ENCODE data around the gene CYP3A4. TPM values are rescaled to one million over a fixed set of nuclear protein-coding genes. Genes with fewer than 3 reads are reported as not detected.
"Not testable (repeated sequence)": the region's sequence is repeated elsewhere in the genome, so short reads cannot be mapped to it uniquely, and the experiment has no call there.

The CYP3A4 gene
- total RNA-seq, 2 donors from 2014 or later = not detected

- Mint-ChIP-seq H3K4me1 (no peaks in the 10 kb centered on the region), H3K27ac (no peak overlapping the region), H3K27me3 (peaks cover 33% of the 10 kb centered on the region), H3K36me3 (ENCODE audit: low read depth) (peaks cover 3% of the 10 kb centered on the region), H3K4me3 (no peak overlapping the region)
- DNase-seq (no peak), ATAC-seq (no peak)
- H3K9me3 ChIP-seq (ENCODE audit: control insufficient read depth, low read length, poor library complexity, severe bottlenecking) = no peaks in the 10 kb centered on the region
Measured at GRCh38 chr7:99788554-99788953, 4.6 kb upstream of the CYP3A4 start.

DNA sequence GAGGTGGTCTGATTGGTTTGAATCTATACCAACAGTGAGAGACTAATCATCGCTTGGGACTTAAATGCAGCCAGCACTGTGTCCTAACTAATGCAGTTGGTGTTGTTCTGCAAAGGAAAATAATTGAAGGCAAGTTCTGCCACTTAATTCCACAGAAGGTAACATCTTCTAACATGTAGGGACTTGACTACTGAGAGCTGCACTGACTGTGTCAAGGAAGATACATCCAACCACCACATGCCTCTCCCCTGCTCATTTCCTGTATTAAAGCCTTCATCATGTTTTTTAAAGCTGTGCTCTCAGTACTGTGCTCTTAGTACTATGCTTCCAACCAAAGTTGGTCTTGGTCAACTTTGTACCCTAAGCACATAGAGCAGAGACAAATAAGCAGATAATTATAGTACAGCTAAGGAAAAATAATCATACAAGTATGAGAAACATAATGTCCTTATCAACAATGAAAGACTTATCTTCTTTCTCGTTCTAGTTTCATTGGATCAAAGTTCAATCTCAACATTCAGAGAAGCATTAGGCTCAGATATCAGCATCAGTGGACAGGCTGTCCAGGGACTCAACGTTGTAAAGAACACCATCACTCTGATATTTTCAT is 2.8 kb upstream of the CYP3A4 start:
- Mint-ChIP-seq H3K27ac (no peak overlapping the region), H3K27me3 (peaks cover 27% of the 10 kb centered on the region), H3K4me1 (no peaks in the 10 kb centered on the region), H3K36me3 (ENCODE audit: low read depth) (peaks cover 3% of the 10 kb centered on the region), H3K4me3 (no peak overlapping the region)
- DNase-seq (no peak), ATAC-seq (no peak)
- H3K9me3 ChIP-seq (ENCODE audit: control insufficient read depth, low read length, poor library complexity, severe bottlenecking) = no peaks in the 10 kb centered on the region

DNA sequence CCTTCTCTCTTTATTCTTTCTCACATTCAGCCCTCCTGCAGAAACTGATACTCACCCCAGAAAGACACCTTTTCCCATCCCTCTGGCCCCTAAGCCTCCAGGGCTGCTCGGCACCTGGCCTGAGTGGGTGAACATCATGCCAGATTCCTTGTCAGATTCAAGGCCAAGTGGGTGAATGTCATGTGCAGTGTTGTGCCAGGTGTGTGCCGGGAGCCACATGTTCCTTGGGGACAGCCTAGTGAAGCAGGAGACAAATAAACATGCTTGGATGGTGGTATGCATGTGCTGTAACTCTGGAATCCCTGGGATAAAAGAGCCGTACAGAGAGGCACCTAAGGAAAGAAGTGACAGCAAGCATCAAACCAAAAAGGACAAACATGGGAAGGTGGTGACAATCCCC is 1.7 kb upstream of the CYP3A4 start:
- H3K27ac Mint-ChIP-seq; H3K9me3 ChIP-seq (ENCODE audit: control insufficient read depth, low read length, poor library complexity, severe bottlenecking); H3K36me3 Mint-ChIP-seq (ENCODE audit: low read depth); ATAC-seq; H3K4me1 Mint-ChIP-seq; H3K4me3 Mint-ChIP-seq; DNase-seq: not testable (repeated sequence)
- peaks cover 35% of the 10 kb centered on the region for H3K27me3 Mint-ChIP-seq

DNA sequence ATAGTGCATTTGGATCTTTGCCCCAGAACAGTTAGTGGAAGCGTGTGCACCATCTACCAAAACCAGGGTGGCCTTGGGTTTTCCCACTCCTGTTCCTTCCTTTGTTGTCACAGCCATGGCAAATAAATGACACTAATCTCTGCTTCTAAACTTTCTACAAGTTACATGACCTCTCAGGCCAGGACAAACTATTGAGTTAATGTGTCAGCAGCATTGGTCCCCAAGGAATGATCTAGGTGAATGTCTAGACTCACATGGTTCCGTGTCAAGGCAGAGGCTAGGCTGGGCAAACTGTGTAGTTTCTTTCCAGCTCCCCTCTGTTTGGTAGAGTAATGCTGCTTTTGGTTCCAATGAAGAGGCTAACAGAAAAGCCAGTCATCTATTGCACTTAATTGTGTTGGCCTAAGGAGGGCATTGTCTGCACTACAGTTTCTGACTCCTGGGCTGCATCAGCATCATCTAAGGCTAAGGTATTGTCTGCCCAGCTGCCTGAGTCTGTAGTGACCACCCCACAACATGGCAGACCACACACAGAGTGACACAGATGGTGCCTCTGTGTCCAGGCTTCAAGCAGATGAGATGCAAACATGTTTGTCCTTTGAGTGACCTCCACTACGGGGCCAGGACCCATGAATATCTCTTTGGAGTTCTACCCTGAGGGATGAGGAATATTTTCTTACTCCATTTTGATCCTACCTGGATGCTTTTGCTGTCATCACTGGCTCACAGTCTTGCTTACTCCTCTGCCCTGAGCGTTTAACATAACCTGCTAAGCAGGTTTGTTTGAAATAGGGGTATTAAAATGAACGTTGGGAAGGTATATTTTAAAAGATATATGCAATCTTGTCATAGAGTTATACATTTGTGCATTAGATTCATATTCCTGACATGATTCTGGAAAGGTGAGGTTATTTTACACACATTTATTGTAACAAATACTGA is 1.7 kb downstream of the CYP3A4 start:
- no peaks in the 10 kb centered on the region for H3K4me1 Mint-ChIP-seq
- H3K36me3 Mint-ChIP-seq (ENCODE audit: low read depth) = peaks cover 3% of the 10 kb centered on the region
- no peaks in the 10 kb centered on the region for H3K9me3 ChIP-seq (ENCODE audit: control insufficient read depth, low read length, poor library complexity, severe bottlenecking)
- H3K4me3 Mint-ChIP-seq = no peak overlapping the region
- ATAC-seq (no peak), DNase-seq (no peak)
- no peak overlapping the region for H3K27ac Mint-ChIP-seq
- peaks cover 30% of the 10 kb centered on the region for H3K27me3 Mint-ChIP-seq

DNA sequence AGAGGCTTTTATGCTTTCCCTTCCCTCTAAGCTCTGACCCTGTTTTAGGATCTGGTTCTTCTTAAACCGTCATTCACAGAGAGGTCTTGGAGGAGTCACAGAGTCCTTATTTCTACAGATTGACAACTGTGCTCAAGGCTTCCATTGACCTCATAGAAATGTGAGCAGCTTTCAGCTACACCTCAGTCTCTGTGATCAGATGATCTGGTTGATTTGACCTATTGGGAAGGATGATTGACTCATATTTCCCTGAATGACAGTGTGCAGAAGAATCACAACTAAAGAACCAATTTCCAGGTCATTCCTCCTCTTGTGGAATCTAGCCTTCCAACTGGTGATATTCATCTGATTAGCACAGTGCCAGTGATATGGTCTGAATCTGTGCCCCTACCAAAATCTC is 3.4 kb downstream of the CYP3A4 start:
- no peaks in the 10 kb centered on the region for H3K9me3 ChIP-seq (ENCODE audit: control insufficient read depth, low read length, poor library complexity, severe bottlenecking)
- H3K4me1 Mint-ChIP-seq = no peaks in the 10 kb centered on the region
- peaks cover 3% of the 10 kb centered on the region for H3K36me3 Mint-ChIP-seq (ENCODE audit: low read depth)
- peaks cover 35% of the 10 kb centered on the region for H3K27me3 Mint-ChIP-seq
- no peak for ATAC-seq
- H3K27ac Mint-ChIP-seq = no peak overlapping the region
- DNase-seq = no peak
- H3K4me3 Mint-ChIP-seq = no peak overlapping the region

GRCh38 chr7:99779949-99780348 is 4.0 kb downstream of the CYP3A4 start:
- Mint-ChIP-seq H3K36me3 (ENCODE audit: low read depth) (peaks cover 3% of the 10 kb centered on the region), H3K27ac (no peak overlapping the region), H3K4me1 (no peaks in the 10 kb centered on the region), H3K4me3 (no peak overlapping the region), H3K27me3 (peaks cover 34% of the 10 kb centered on the region)
- ATAC-seq (no peak), DNase-seq (no peak)
- H3K9me3 ChIP-seq (ENCODE audit: control insufficient read depth, low read length, poor library complexity, severe bottlenecking) = no peaks in the 10 kb centered on the region

GRCh38 chr7:99778880-99779279 is 5.1 kb downstream of the CYP3A4 start:
- H3K9me3 ChIP-seq (ENCODE audit: control insufficient read depth, low read length, poor library complexity, severe bottlenecking) = no peaks in the 10 kb centered on the region
- no peaks in the 10 kb centered on the region for H3K36me3 Mint-ChIP-seq (ENCODE audit: low read depth)
- H3K27me3 Mint-ChIP-seq = peaks cover 23% of the 10 kb centered on the region
- H3K27ac Mint-ChIP-seq = no peak overlapping the region
- H3K4me1 Mint-ChIP-seq = no peaks in the 10 kb centered on the region
- no peak overlapping the region for H3K4me3 Mint-ChIP-seq
- no peak for ATAC-seq
- no peak for DNase-seq

- not testable (repeated sequence) for H3K4me1 Mint-ChIP-seq; H3K9me3 ChIP-seq (ENCODE audit: control insufficient read depth, low read length, poor library complexity, severe bottlenecking); DNase-seq; H3K36me3 Mint-ChIP-seq (ENCODE audit: low read depth); H3K4me3 Mint-ChIP-seq; ATAC-seq; H3K27ac Mint-ChIP-seq
- peaks cover 47% of the 10 kb centered on the region for H3K27me3 Mint-ChIP-seq
Measured at GRCh38 chr7:99773395-99773794, 10.6 kb downstream of the CYP3A4 start.

GRCh38 chr7:99772565-99772964 is 11.4 kb downstream of the CYP3A4 start:
- no peaks in the 10 kb centered on the region for H3K9me3 ChIP-seq (ENCODE audit: control insufficient read depth, low read length, poor library complexity, severe bottlenecking)
- Mint-ChIP-seq H3K27me3 (peaks cover 55% of the 10 kb centered on the region), H3K27ac (no peak overlapping the region), H3K4me1 (peaks cover 2% of the 10 kb centered on the region), H3K4me3 (no peak overlapping the region), H3K36me3 (ENCODE audit: low read depth) (peaks cover 4% of the 10 kb centered on the region)
- ATAC-seq (no peak), DNase-seq (no peak)

- H3K9me3 ChIP-seq (ENCODE audit: control insufficient read depth, low read length, poor library complexity, severe bottlenecking); H3K4me1 Mint-ChIP-seq; H3K36me3 Mint-ChIP-seq (ENCODE audit: low read depth); H3K27ac Mint-ChIP-seq; ATAC-seq; H3K4me3 Mint-ChIP-seq; DNase-seq: not testable (repeated sequence)
- peaks cover 48% of the 10 kb centered on the region for H3K27me3 Mint-ChIP-seq
Measured at GRCh38 chr7:99769494-99769893, 14.5 kb downstream of the CYP3A4 start.

DNA sequence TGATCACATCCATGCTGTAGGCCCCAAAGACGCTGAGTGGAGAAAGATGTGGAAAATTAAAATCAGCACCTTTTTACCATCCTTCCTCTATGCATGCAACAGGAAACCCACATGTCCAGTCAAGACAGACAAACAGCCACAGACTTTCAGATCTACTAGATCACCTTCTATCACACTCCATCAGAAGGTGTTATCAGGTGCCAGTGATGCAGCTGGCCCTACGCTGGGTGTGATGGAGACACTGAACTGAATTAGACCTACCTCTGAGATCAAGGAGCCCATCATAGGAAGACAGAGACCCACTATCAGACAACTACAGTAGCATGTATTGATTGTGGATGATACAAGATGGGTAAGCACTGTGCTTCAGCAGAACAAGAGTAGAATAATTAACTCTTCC is 15.5 kb downstream of the CYP3A4 start:
- Mint-ChIP-seq H3K4me1 (peaks cover 5% of the 10 kb centered on the region), H3K27ac (no peak overlapping the region)

DNA sequence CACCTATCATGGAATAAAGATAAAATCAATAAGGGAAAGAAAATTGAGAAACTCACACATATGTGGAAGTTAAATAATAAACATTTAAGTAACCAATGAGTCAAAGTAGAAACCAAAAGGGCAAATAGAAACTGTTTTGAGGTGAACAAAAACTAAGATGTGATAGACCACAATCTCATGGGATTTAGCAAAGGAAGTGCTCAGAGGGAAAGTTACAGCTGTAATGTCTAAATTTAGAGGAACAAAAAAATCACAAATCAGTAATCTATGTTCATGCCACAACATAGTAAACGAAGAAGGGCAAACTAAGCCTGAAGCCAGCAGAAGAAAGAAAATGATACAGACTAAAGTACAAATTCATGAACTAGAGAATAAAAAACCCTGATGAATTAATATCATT is 16.3 kb downstream of the CYP3A4 start:
- DNase-seq (no peak), ATAC-seq (no peak)
- Mint-ChIP-seq H3K27me3 (peaks cover 50% of the 10 kb centered on the region), H3K4me3 (no peak overlapping the region), H3K36me3 (ENCODE audit: low read depth) (peaks cover 6% of the 10 kb centered on the region), H3K4me1 (peaks cover 5% of the 10 kb centered on the region), H3K27ac (no peak overlapping the region)
- H3K9me3 ChIP-seq (ENCODE audit: control insufficient read depth, low read length, poor library complexity, severe bottlenecking) = no peaks in the 10 kb centered on the region

More for the DNA sequence above, 15.5 kb downstream of the CYP3A4 start:
- Mint-ChIP-seq H3K4me3 (no peak overlapping the region), H3K27me3 (peaks cover 50% of the 10 kb centered on the region), H3K36me3 (ENCODE audit: low read depth) (peaks cover 4% of the 10 kb centered on the region)
- DNase-seq (no peak), ATAC-seq (no peak)
- H3K9me3 ChIP-seq (ENCODE audit: control insufficient read depth, low read length, poor library complexity, severe bottlenecking) = no peaks in the 10 kb centered on the region

GRCh38 chr7:99766484-99767099 is 17.4 kb downstream of the CYP3A4 start:
- peaks cover 48% of the 10 kb centered on the region for H3K27me3 Mint-ChIP-seq
- ATAC-seq = no peak

More at GRCh38 chr7:99766484-99767099, 17.4 kb downstream of the CYP3A4 start:
- peaks cover 6% of the 10 kb centered on the region for H3K36me3 Mint-ChIP-seq (ENCODE audit: low read depth)
- no peaks in the 10 kb centered on the region for H3K9me3 ChIP-seq (ENCODE audit: control insufficient read depth, low read length, poor library complexity, severe bottlenecking)
- H3K4me1 Mint-ChIP-seq = peaks cover 5% of the 10 kb centered on the region
- no peak overlapping the region for H3K4me3 Mint-ChIP-seq
- no peak for DNase-seq
- H3K27ac Mint-ChIP-seq = no peak overlapping the region
